H1 (cell line): ENCODE measurements around the gene CPA1. TPM values are rescaled to one million over a fixed set of nuclear protein-coding genes. Genes with fewer than 3 reads are reported as not detected.

ENCODE experiments used
- ATF2 ChIP-seq: IDR thresholded peaks from 2 replicates; pipeline ENCODE4 v1.6.1; 2012; ENCODE audit warnings: low read length, inconsistent platforms
- ATF3 ChIP-seq: IDR thresholded peaks from 2 replicates; pipeline ENCODE4 v1.6.1; 2011; ENCODE audit warnings: low read depth, mild to moderate bottlenecking, low read length; ENCODE audit not compliant: insufficient read depth
- CBX5 ChIP-seq: fragments of 300-800, 300-1000 bp; sonication (generic); IDR thresholded peaks from 2 replicates; pipeline ENCODE4 v1.7.1; 2016; ENCODE audit warnings: antibody characterized with exemption, low read length, low read depth
- CHD7 ChIP-seq: fragments of 300-600 bp; sonication (generic); IDR thresholded peaks from 2 replicates; pipeline ENCODE4 v1.7.1; 2012; ENCODE audit warnings: low read length, moderate library complexity, mild to moderate bottlenecking, inconsistent platforms; ENCODE audit not compliant: insufficient replicate concordance
- KDM4A ChIP-seq: IDR thresholded peaks from one replicate; pipeline ENCODE4 v1.7.1; 2012; ENCODE audit warnings: low read depth, mild to moderate bottlenecking, moderate library complexity, low read length, inconsistent platforms; ENCODE audit not compliant: severe bottlenecking
- RFX5 ChIP-seq: IDR thresholded peaks from 2 replicates; pipeline ENCODE4 v1.6.1; 2011; ENCODE audit warnings: low read depth, low read length, improper control_type of control experiment, borderline replicate concordance
- polyA plus RNA-seq, 7 experiments: library from polyadenylated mRNA; depleted of rRNA in 3 of 7; stranded (reverse) in 5 of 7; unstranded in 2 of 7; fragments of >200 nt in 5 of 7; fragments of 200-250 nt in 2 of 7; gene quantifications; 1 replicate in 5 of 7; 2 replicates in 1 of 7; 4 replicates in 1 of 7; pipeline versions ENCODE4 v1.2.1 to v1.2.3, GENCODE V29; 2011 to 2013; ENCODE audit warnings: missing spikeins in 2 of 7, mixed read lengths in 2 of 7
- total RNA-seq: library from RNA; stranded (reverse); fragmentation: NEBNext Ultra II Directional; extraction: Animal tissue kit (Norgen Biotek cat#: 25700); gene quantifications from 2 replicates; pipeline ENCODE4 v1.2.1, GENCODE V29; 2021

CPA1 gene
- total and polyA plus RNA-seq, 2 of the 8 experiments (the other 6 are each of a cell fraction or from before 2014, with no cell fraction given): not detected

- TF ChIP-seq CHD7: no peak
- no peak for TF ChIP-seq CBX5
- TF ChIP-seq ATF3: no peak
- TF ChIP-seq RFX5: no peak
- no peak for TF ChIP-seq KDM4A
- TF ChIP-seq ATF2: no peak
Measured at GRCh38 chr7:130387628-130388403, 7.5 kb downstream of the CPA1 start (continued).
